Body of pancreas (tissue), 4 donors: ENCODE results near the gene CD248. TPM values are rescaled to one million over a fixed set of nuclear protein-coding genes. Genes with fewer than 3 reads are reported as not detected.
A peak's percentile ranks its signal among the peaks of the same experiment; 100 is the strongest.
"Not testable (repeated sequence)": the region's sequence is repeated elsewhere in the genome, so short reads cannot be mapped to it uniquely, and the experiment has no call there.

Experiments
- ATAC-seq: fragments of 150-250 bp; one replicate; pipeline ENCODE4 v1.9.1; 2016
- DNase-seq, 4 donors: peaks; one replicate each; pipeline ENCODE4 v3.0.0-alpha.2; 2019
- H3K27ac ChIP-seq, 4 donors: fragments of 200-600 bp; sonication (generic); 1 replicate in 3 of 4; 2 replicates in 1 of 4; pipeline versions ENCODE4 v1.5.1 to v1.6.1; 2016 to 2019; ENCODE audit warnings: mild to moderate bottlenecking in 1 of 4, mixed read lengths in 1 of 4, moderate library complexity in 1 of 4
- H3K27me3 ChIP-seq, 2 donors: fragments of 200-600 bp; sonication (generic); one replicate each; pipeline ENCODE4 v1.6.0; 2016; ENCODE audit warnings: mild to moderate bottlenecking in 1 of 2
- H3K36me3 ChIP-seq, 2 donors: fragments of 200-600 bp; sonication (generic); replicated peaks in 1 of 2; 2 replicates each; pipeline ENCODE4 v1.5.1; 2016; ENCODE audit warnings: low read depth in 2 of 2; ENCODE audit not compliant: insufficient read depth in 1 of 2
- H3K4me1 ChIP-seq: fragments of 200-600 bp; sonication (generic); one replicate; pipeline ENCODE4 v1.6.0; 2016
- H3K4me3 ChIP-seq, 2 donors: fragments of 200-600 bp; sonication (generic); 1 replicate in 1 of 2; 2 replicates in 1 of 2; pipeline ENCODE4 v1.5.1; 2016 to 2019
- H3K9me3 ChIP-seq, 3 donors: fragments of 200-600 bp; sonication (generic); 1 replicate in 2 of 3; 2 replicates in 1 of 3; pipeline ENCODE4 v1.5.1; 2016
- POLR2A ChIP-seq, 3 donors: fragments of 450-650 bp; IDR thresholded peaks; one replicate each; pipeline ENCODE4 v1.6.1; 2016; ENCODE audit warnings: antibody characterized with exemption in 3 of 3, mild to moderate bottlenecking in 2 of 3
- whole genome bisulfite sequencing, 2 donors: methylation state at CpG; one replicate each; pipeline ENCODE4 v1.1.5; 2017; 5-methylcytosine and 5-hydroxymethylcytosine counted together
- intact Hi-C: fragments of 100-400 bp; cut with DNase I; formaldehyde crosslinking; loops from one replicate; pipeline ENCODE4 v1.15.1; 2023
- total RNA-seq, 2 donors: library from RNA; depleted of rRNA; stranded (reverse); fragments of >200 nt; gene quantifications; one replicate each; pipeline ENCODE4 v1.1.0, GENCODE V29; 2016
- TF ChIP-seq, protein P1 (sequence below), 7 experiments: fragments of 450-650 bp in 4 of 7; fragments of 200-600 bp in 3 of 7; sonication (generic) in 3 of 7; IDR thresholded peaks; one replicate each; pipeline ENCODE4 v1.5.1; 2016 to 2019; ENCODE audit warnings: antibody characterized with exemption in 7 of 7

The CD248 gene
- total RNA-seq, 2 donors from 2014 or later: 10.6 to 86.0 TPM

GRCh38 chr11:66324664-66325063, 7.8 kb upstream of the CD248 start:
- TF ChIP-seq POLR2A (IDR thresholded peaks at IDR 0.05): no peak
- TF ChIP-seq, protein P1, sequence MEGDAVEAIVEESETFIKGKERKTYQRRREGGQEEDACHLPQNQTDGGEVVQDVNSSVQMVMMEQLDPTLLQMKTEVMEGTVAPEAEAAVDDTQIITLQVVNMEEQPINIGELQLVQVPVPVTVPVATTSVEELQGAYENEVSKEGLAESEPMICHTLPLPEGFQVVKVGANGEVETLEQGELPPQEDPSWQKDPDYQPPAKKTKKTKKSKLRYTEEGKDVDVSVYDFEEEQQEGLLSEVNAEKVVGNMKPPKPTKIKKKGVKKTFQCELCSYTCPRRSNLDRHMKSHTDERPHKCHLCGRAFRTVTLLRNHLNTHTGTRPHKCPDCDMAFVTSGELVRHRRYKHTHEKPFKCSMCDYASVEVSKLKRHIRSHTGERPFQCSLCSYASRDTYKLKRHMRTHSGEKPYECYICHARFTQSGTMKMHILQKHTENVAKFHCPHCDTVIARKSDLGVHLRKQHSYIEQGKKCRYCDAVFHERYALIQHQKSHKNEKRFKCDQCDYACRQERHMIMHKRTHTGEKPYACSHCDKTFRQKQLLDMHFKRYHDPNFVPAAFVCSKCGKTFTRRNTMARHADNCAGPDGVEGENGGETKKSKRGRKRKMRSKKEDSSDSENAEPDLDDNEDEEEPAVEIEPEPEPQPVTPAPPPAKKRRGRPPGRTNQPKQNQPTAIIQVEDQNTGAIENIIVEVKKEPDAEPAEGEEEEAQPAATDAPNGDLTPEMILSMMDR (IDR thresholded peaks at IDR 0.05): no peak
- H3K9me3 ChIP-seq: no peaks in the 10 kb centered on the region
- ATAC-seq (no peak), DNase-seq (no peak)
- peaks cover 11% of the 10 kb centered on the region for H3K4me1 ChIP-seq
- H3K27ac ChIP-seq: no peak overlapping the region
- H3K36me3 ChIP-seq: no peaks in the 10 kb centered on the region
- H3K27me3 ChIP-seq: no peaks in the 10 kb centered on the region
- intact Hi-C loops: no loop called here
- H3K4me3 ChIP-seq: no peak overlapping the region
- WGBS, 2 donors: 59 to 67% methylated on average over 9 to 10 of the region's 10 CpGs

DNA sequence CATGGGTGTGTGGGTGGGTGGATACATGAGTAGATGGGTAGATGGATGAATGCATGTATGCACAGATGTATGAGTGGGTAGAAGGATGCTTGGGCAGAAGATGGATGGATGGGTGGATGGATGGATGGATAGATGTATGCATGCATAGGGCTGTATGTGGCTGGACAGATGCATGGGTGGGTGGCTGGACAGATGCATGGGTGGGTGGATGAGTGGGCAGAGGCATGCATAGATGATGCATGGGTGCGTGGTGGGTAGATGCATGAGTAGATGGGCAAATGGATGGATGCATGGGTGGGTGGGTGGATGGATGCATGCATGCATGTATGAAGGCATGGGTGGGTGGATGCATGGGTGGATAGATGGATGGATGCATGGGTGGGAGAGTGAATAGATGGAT, 6.8 kb upstream of the CD248 start:
- H3K27me3 ChIP-seq: no peaks in the 10 kb centered on the region
- ATAC-seq (no peak), DNase-seq (no peak)
- intact Hi-C loops: no loop called here
- H3K4me3 ChIP-seq: no peak overlapping the region
- H3K9me3 ChIP-seq: no peaks in the 10 kb centered on the region
- no peak overlapping the region for H3K27ac ChIP-seq
- TF ChIP-seq POLR2A (IDR thresholded peaks at IDR 0.05): no peak
- H3K36me3 ChIP-seq: no peaks in the 10 kb centered on the region
- 95 to 100% methylated on average over 1 of the region's 1 CpG for WGBS, 2 donors
- peaks cover 8% of the 10 kb centered on the region for H3K4me1 ChIP-seq

- 86 to 87% methylated on average over 6 to 11 of the region's 11 CpGs for WGBS, 2 donors
- Histone ChIP-seq H3K27me3 (no peaks in the 10 kb centered on the region), H3K4me1 (peaks cover 3% of the 10 kb centered on the region), H3K4me3 (no peak overlapping the region), H3K36me3 (no peaks in the 10 kb centered on the region), H3K27ac (no peak overlapping the region), H3K9me3 (no peaks in the 10 kb centered on the region)
- ATAC-seq: peak; percentile 49
- TF ChIP-seq POLR2A (IDR thresholded peaks at IDR 0.05): no peak
- TF ChIP-seq, protein P1 (IDR thresholded peaks at IDR 0.05): no peak
- no peak for DNase-seq
- intact Hi-C loops: no loop called here
These were observed 6.0 kb upstream of the CD248 start for GRCh38 chr11:66322732-66323427.

DNA sequence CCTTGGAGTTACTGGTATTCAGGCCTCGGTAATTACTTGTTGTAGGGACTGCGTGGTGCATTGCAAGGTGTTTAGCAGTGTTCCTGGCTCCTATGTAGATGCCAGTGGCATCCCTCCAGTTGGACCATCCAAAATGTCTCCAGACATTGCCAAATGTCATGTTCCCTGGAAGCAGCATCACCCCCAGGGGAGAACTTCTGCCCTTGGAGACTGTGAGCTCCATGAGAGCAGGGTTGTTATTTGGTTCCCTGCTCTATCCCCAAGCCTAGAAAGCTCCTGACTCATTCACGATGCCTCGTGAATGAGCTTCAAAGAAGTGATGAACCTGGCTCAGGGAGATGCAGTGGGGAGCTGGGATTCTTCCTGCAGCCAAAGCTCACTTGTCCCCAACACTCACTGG, 4.8 kb upstream of the CD248 start:
- ATAC-seq: no peak
- Histone ChIP-seq H3K4me3 (no peak overlapping the region), H3K4me1 (peaks cover 5% of the 10 kb centered on the region), H3K27ac (no peak overlapping the region), H3K27me3 (no peaks in the 10 kb centered on the region), H3K9me3 (no peaks in the 10 kb centered on the region), H3K36me3 (no peaks in the 10 kb centered on the region)
- intact Hi-C loops: no loop called here
- WGBS, 2 donors: 81 to 84% methylated on average over 3 to 4 of the region's 4 CpGs
- TF ChIP-seq, protein P1 (IDR thresholded peaks at IDR 0.05): no peak
- TF ChIP-seq POLR2A (IDR thresholded peaks at IDR 0.05): no peak
- DNase-seq: no peak

- H3K27me3 ChIP-seq, intact Hi-C loops, H3K27ac ChIP-seq, H3K36me3 ChIP-seq, H3K9me3 ChIP-seq, H3K4me3 ChIP-seq, H3K4me1 ChIP-seq, DNase-seq, ATAC-seq: not testable (repeated sequence)
- 89 to 94% methylated on average over 6 of the region's 6 CpGs for WGBS, 2 donors
These were observed 3.9 kb upstream of the CD248 start for GRCh38 chr11:66320748-66321147.

GRCh38 chr11:66320289-66320688, 3.4 kb upstream of the CD248 start:
- ATAC-seq, H3K36me3 ChIP-seq, DNase-seq, H3K4me1 ChIP-seq, intact Hi-C loops, H3K4me3 ChIP-seq, H3K9me3 ChIP-seq, H3K27me3 ChIP-seq, H3K27ac ChIP-seq: not testable (repeated sequence)
- WGBS, 2 donors: 71 to 79% methylated on average over 2 of the region's 2 CpGs
